Mucosa of rectum (tissue), 2 donors: Measurements from ENCODE around the gene PARP15.

Experiments
- H3K27ac ChIP-seq, 2 donors: one replicate each; pipeline ENCODE4 v1.7.0; 2013; ENCODE audit warnings: inconsistent platforms in 2 of 2, low read depth in 2 of 2, low read length in 2 of 2
- H3K27me3 ChIP-seq, 2 donors: one replicate each; pipeline ENCODE4 v1.7.0; 2013; ENCODE audit warnings: low read length in 2 of 2; ENCODE audit not compliant: control insufficient read depth in 2 of 2, insufficient read depth in 2 of 2
- H3K36me3 ChIP-seq, 2 donors: one replicate each; pipeline ENCODE4 v1.7.0; 2013; ENCODE audit warnings: low read length in 2 of 2; ENCODE audit not compliant: control insufficient read depth in 2 of 2, insufficient read depth in 2 of 2
- H3K4me1 ChIP-seq, 2 donors: one replicate each; pipeline ENCODE4 v1.7.0; 2013; ENCODE audit warnings: low read length in 2 of 2, mild to moderate bottlenecking in 1 of 2; ENCODE audit not compliant: control insufficient read depth in 2 of 2, insufficient read depth in 2 of 2
- H3K4me3 ChIP-seq, 2 donors: one replicate each; pipeline ENCODE4 v1.7.0; 2013; ENCODE audit warnings: low read length in 2 of 2
- H3K9ac ChIP-seq, 2 donors: one replicate each; pipeline ENCODE4 v1.7.0; 2013; ENCODE audit warnings: low read length in 2 of 2, low read depth in 1 of 2, mild to moderate bottlenecking in 1 of 2
- H3K9me3 ChIP-seq, 2 donors: one replicate each; pipeline ENCODE4 v1.7.0; 2013; ENCODE audit warnings: low read length in 2 of 2; ENCODE audit not compliant: control insufficient read depth in 2 of 2
- donor health status: healthy.
- donor health status: Normal muscosa, but diverticular disease.

PARP15 gene

DNA sequence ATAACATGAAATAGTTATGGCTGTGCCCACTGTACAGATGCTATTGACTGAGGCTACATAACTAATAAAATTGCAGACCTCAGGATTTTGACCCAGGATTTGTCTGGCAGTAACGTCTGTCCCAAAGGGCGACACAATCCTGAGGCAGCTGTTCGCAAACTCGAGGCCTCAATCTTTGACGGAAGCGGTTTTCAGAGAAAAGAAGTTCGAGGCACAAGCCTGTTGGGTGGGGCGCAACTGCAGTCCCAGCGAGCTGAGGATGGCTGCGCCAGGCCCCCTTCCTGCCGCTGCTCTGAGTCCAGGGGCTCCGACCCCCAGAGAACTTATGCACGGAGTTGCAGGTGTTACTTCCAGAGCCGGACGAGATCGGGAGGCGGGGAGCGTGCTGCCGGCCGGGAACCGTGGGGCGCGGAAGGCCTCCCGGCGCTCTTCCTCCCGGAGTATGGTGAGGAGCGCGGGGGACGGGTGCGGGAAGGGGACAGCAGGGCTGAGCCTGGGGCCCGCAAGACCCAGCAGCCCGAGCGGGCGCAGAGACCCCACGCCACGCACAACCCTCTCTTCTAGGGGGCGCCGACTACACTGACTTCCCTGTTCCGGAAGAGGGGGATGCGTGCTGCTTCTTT lies at the start of gene PARP15:
Gene PARP15 (plus strand): TSS at position 242 of the 623 bp plus-strand sequence. CDS start 18 bp downstream, at position 260.
- Histone ChIP-seq H3K36me3 (peaks cover 0 to 4% of the 10 kb centered on the region in 2 donors), H3K9me3 (peaks cover 3 to 6% of the 10 kb centered on the region in 2 donors), H3K4me3 (peak within 1 kb of the TSS; percentile 59 to 75), H3K9ac (peak within 1 kb of the TSS; percentile 52 to 65), H3K27ac (peak within 1 kb of the TSS in 1 of 2 donors; percentile 58), H3K4me1 (no peaks in the 10 kb centered on the region), H3K27me3 (no peaks in the 10 kb centered on the region)

GRCh38 chr3:122530164-122530563 lies 47.3 kb upstream of the PARP15 start:
- Histone ChIP-seq H3K4me1 (no peaks in the 10 kb centered on the region), H3K9me3 (no peaks in the 10 kb centered on the region), H3K9ac (no peak overlapping the region), H3K36me3 (peaks cover 30 to 41% of the 10 kb centered on the region in 2 donors), H3K27me3 (no peaks in the 10 kb centered on the region), H3K27ac (no peak overlapping the region), H3K4me3 (no peak overlapping the region)

DNA sequence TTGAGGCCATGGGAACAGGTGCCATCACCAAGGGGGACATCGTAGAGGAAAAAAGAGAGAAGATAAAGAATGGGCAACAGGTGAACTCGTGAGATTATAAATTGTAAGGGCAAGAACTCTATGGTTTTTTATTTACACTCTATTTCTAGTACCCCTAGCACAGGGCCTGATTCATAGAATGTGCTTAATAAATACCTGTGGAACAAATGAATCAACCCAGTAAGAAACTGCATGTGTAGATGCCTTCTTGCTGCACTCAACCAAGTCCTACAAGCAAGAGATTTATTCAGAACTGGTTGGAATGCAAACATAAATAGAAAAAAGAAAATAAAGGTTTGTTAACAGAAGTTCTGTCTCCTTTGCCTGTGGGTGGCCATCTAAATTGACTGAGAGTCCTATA lies 44.0 kb upstream of the PARP15 start:
- no peaks in the 10 kb centered on the region for H3K9me3 ChIP-seq
- H3K27ac ChIP-seq: no peak overlapping the region
- no peak overlapping the region for H3K9ac ChIP-seq
- no peaks in the 10 kb centered on the region for H3K4me1 ChIP-seq
- H3K36me3 ChIP-seq: peaks cover 32 to 51% of the 10 kb centered on the region in 2 donors
- H3K4me3 ChIP-seq: no peak overlapping the region
- no peaks in the 10 kb centered on the region for H3K27me3 ChIP-seq

DNA sequence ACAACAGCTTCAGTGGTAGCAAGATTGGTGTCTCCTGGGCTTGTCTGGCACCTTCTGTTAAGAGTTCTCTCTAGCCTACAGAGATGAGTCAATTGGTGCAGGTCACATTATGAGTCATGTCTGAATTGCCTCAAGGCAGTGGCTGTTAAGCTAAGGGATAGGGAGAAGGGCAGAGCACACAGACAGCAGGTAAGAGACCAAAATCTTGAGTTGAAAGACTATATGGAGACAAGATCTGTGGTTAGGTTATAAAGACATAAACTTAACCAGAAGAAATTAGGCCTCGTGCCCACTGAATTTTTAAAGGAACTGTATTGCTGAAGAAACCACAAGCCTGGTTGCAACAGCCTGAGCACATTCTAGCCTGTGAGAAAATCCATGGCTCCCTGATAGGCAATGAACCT lies 43.5 kb upstream of the PARP15 start:
- no peak overlapping the region for H3K4me3 ChIP-seq
- no peaks in the 10 kb centered on the region for H3K9me3 ChIP-seq
- H3K36me3 ChIP-seq: peaks cover 32 to 50% of the 10 kb centered on the region in 2 donors
- no peak overlapping the region for H3K9ac ChIP-seq
- no peaks in the 10 kb centered on the region for H3K27me3 ChIP-seq
- H3K27ac ChIP-seq: no peak overlapping the region
- H3K4me1 ChIP-seq: no peaks in the 10 kb centered on the region

DNA sequence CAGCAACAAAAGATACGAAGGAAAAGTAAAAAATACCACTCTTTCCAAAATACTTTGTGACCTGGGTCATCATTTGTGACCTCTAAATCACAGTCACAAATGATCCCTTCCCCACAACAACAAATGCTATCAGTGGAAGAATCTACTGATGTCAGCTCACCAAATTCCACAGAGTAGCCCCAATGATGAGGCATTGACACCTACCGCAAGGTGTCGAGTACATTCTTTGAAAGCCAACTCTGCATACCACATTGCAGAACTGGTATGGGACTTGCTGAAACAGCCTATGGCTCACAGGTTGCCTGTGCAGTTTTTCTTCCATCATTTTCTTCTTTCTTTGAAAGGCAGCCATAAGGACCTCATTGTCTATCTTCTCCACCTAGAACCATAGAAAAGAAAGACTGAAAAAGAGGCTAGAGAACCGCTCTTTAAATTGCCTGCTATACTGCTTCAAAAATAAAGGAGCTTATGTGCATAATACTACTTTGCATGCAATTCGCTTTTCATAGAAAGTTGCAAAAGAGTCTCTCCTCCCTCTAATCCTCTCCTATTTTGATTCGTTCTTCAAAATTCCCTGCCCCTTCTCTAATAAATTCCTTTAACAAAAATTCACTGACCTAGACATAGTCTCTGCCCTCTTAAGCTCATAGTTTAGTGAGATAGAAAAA lies 41.4 kb upstream of the PARP15 start:
- no peaks in the 10 kb centered on the region for H3K27me3 ChIP-seq
- H3K4me1 ChIP-seq: no peaks in the 10 kb centered on the region
- H3K27ac ChIP-seq: no peak overlapping the region
- H3K9me3 ChIP-seq: no peaks in the 10 kb centered on the region
- H3K4me3 ChIP-seq: no peak overlapping the region
- H3K36me3 ChIP-seq: peaks cover 41 to 61% of the 10 kb centered on the region in 2 donors
- H3K9ac ChIP-seq: no peak overlapping the region

GRCh38 chr3:122536632-122537001 lies 40.8 kb upstream of the PARP15 start:
- Histone ChIP-seq H3K4me1 (no peaks in the 10 kb centered on the region), H3K9me3 (no peaks in the 10 kb centered on the region), H3K9ac (no peak overlapping the region), H3K27ac (no peak overlapping the region), H3K27me3 (no peaks in the 10 kb centered on the region), H3K36me3 (peaks cover 43 to 61% of the 10 kb centered on the region in 2 donors), H3K4me3 (no peak overlapping the region)

GRCh38 chr3:122538956-122539490 lies 38.4 kb upstream of the PARP15 start:
- H3K4me3 ChIP-seq: no peak overlapping the region
- no peaks in the 10 kb centered on the region for H3K9me3 ChIP-seq
- peaks cover 26 to 37% of the 10 kb centered on the region in 2 donors for H3K36me3 ChIP-seq
- no peaks in the 10 kb centered on the region for H3K4me1 ChIP-seq
- no peak overlapping the region for H3K27ac ChIP-seq
- no peaks in the 10 kb centered on the region for H3K27me3 ChIP-seq
- no peak overlapping the region for H3K9ac ChIP-seq

DNA sequence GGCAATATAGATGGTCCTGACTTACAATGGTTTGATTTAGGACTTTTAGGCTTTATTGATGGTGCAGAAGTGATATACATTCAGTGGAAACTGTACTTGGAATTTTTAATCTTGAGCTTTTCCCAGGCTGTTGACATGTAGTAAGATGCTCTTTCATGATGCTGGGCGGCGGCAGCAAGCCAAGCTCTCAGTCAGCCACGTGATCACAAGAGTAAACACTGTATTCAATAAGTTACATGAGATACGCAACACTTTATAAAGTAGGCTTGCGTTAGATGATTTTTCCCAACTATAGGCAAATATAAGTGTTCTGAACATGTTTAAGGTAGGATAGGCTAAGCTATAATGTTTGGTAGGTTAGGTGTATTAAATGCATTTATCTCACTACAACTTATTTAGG lies 31.3 kb upstream of the PARP15 start:
- Histone ChIP-seq H3K4me3 (no peak overlapping the region), H3K36me3 (peaks cover 36 to 37% of the 10 kb centered on the region in 2 donors), H3K27me3 (no peaks in the 10 kb centered on the region), H3K4me1 (no peaks in the 10 kb centered on the region), H3K27ac (no peak overlapping the region), H3K9ac (no peak overlapping the region), H3K9me3 (no peaks in the 10 kb centered on the region)

- H3K9ac ChIP-seq: no peak overlapping the region
- no peaks in the 10 kb centered on the region for H3K27me3 ChIP-seq
- peaks cover 37 to 38% of the 10 kb centered on the region in 2 donors for H3K36me3 ChIP-seq
- H3K9me3 ChIP-seq: no peaks in the 10 kb centered on the region
- H3K4me3 ChIP-seq: no peak overlapping the region
- H3K27ac ChIP-seq: no peak overlapping the region
- no peaks in the 10 kb centered on the region for H3K4me1 ChIP-seq
Measured at GRCh38 chr3:122548076-122548475, 29.4 kb upstream of the PARP15 start.

GRCh38 chr3:122548619-122549018 lies 28.8 kb upstream of the PARP15 start:
- H3K9me3 ChIP-seq: no peaks in the 10 kb centered on the region
- H3K36me3 ChIP-seq: peaks cover 37 to 41% of the 10 kb centered on the region in 2 donors
- H3K4me1 ChIP-seq: no peaks in the 10 kb centered on the region
- no peak overlapping the region for H3K27ac ChIP-seq
- no peaks in the 10 kb centered on the region for H3K27me3 ChIP-seq
- H3K4me3 ChIP-seq: no peak overlapping the region
- no peak overlapping the region for H3K9ac ChIP-seq
